DND-41 (cell line): Measurements from ENCODE around the gene TRIM9.
"Not testable (repeated sequence)": the region's sequence is repeated elsewhere in the genome, so short reads cannot be mapped to it uniquely, and the experiment has no call there.

Source experiments
- ATAC-seq: fragments of 200-7000 bp; cut with Tn5 transposase; 3 replicates; pipeline ENCODE4 v1.9.1; 2021; ENCODE audit warnings: low read depth; ENCODE audit not compliant: insufficient read depth
- DNase-seq: peaks from one replicate; pipeline ENCODE4 v3.0.0-alpha.2; 2020
- H2AFZ ChIP-seq: 2 replicates; pipeline ENCODE4 v1.6.0; 2012; ENCODE audit warnings: low read depth, low read length
- H3K27ac ChIP-seq: 2 replicates; pipeline ENCODE4 v1.5.1; 2012; ENCODE audit warnings: low read length, inconsistent platforms
- H3K27me3 ChIP-seq: fragments of 200-600 bp; sonication (generic); 2 replicates; pipeline ENCODE4 v1.6.0; 2012; ENCODE audit warnings: low read length, mild to moderate bottlenecking, inconsistent platforms; ENCODE audit not compliant: insufficient read depth, poor library complexity
- H3K36me3 ChIP-seq: 2 replicates; pipeline ENCODE4 v1.5.1; 2012; ENCODE audit warnings: low read length, inconsistent platforms; ENCODE audit not compliant: insufficient read depth
- H3K4me1 ChIP-seq: 2 replicates; pipeline ENCODE4 v1.5.1; 2012; ENCODE audit warnings: mild to moderate bottlenecking, low read length; ENCODE audit not compliant: insufficient read depth
- H3K4me2 ChIP-seq: 2 replicates; pipeline ENCODE4 v1.6.0; 2012; ENCODE audit warnings: mild to moderate bottlenecking, moderate library complexity, low read length, inconsistent platforms; ENCODE audit not compliant: insufficient read depth
- H3K4me3 ChIP-seq, 2 experiments: fragments of 200-600 bp in 1 of 2; shearing (Covaris generic) in 1 of 2; 2 replicates each; pipeline ENCODE4 v1.5.1; 2012 to 2016; ENCODE audit warnings: inconsistent platforms in 2 of 2, low read length in 2 of 2, mild to moderate bottlenecking in 2 of 2, low read depth in 1 of 2, moderate library complexity in 1 of 2
- H3K79me2 ChIP-seq: 2 replicates; pipeline ENCODE4 v1.6.0; 2012; ENCODE audit warnings: low read length, inconsistent platforms; ENCODE audit not compliant: insufficient read depth
- H3K9ac ChIP-seq: 2 replicates; pipeline ENCODE4 v1.6.0; 2012; ENCODE audit warnings: low read depth, mild to moderate bottlenecking, inconsistent platforms, low read length, moderate library complexity
- H3K9me3 ChIP-seq: 2 replicates; pipeline ENCODE4 v1.5.1; 2012; ENCODE audit warnings: low read length, moderate library complexity, mild to moderate bottlenecking, inconsistent platforms; ENCODE audit not compliant: insufficient read depth, severe bottlenecking
- H4K20me1 ChIP-seq: 2 replicates; pipeline ENCODE4 v1.6.0; 2012; ENCODE audit warnings: low read length; ENCODE audit not compliant: insufficient read depth
- EZH2 ChIP-seq: IDR thresholded peaks from 3 replicates; pipeline ENCODE4 v1.6.1; 2012; ENCODE audit warnings: borderline replicate concordance, low read depth, mild to moderate bottlenecking, moderate library complexity, low read length, inconsistent platforms; ENCODE audit not compliant: severe bottlenecking
- TF ChIP-seq, protein P1 (sequence below): IDR thresholded peaks from 2 replicates; pipeline ENCODE4 v1.5.1; 2012; ENCODE audit warnings: borderline replicate concordance, low read length, moderate library complexity, mild to moderate bottlenecking; ENCODE audit not compliant: poor library complexity, severe bottlenecking; ENCODE audit errors: extremely low read depth

TRIM9 gene

DNA sequence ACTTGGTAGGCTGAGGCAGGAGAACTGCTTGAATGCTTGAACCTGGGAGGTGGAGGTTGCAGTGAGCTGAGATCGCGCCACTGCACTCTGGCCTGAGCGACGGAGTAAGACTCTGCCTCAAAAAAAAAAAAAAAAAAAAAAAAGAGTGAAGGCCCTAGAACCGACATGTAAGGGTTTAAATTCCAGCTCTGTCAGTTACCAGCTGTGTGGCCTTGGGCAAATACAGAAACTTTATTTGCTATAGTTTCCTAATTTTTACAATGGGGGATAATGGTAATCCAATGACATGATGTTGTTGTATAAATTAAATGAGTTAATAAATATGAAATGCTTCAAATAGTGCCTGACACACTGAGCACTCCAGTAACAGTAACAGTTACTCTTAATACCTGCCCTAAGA is 131.0 kb downstream of the TRIM9 start:
- TF ChIP-seq EZH2: no peak
- TF ChIP-seq, protein P1, sequence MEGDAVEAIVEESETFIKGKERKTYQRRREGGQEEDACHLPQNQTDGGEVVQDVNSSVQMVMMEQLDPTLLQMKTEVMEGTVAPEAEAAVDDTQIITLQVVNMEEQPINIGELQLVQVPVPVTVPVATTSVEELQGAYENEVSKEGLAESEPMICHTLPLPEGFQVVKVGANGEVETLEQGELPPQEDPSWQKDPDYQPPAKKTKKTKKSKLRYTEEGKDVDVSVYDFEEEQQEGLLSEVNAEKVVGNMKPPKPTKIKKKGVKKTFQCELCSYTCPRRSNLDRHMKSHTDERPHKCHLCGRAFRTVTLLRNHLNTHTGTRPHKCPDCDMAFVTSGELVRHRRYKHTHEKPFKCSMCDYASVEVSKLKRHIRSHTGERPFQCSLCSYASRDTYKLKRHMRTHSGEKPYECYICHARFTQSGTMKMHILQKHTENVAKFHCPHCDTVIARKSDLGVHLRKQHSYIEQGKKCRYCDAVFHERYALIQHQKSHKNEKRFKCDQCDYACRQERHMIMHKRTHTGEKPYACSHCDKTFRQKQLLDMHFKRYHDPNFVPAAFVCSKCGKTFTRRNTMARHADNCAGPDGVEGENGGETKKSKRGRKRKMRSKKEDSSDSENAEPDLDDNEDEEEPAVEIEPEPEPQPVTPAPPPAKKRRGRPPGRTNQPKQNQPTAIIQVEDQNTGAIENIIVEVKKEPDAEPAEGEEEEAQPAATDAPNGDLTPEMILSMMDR: no peak
- Histone ChIP-seq H3K9me3 (no peaks in the 10 kb centered on the region), H3K36me3 (no peaks in the 10 kb centered on the region), H3K4me1 (no peaks in the 10 kb centered on the region), H3K4me2 (no peak overlapping the region), H4K20me1 (no peaks in the 10 kb centered on the region), H3K27ac (no peak overlapping the region), H3K9ac (no peak overlapping the region), H3K4me3 (no peak overlapping the region), H3K27me3 (no peaks in the 10 kb centered on the region), H3K79me2 (no peaks in the 10 kb centered on the region), H2AFZ (no peak overlapping the region)
- no peak for ATAC-seq
- DNase-seq: no peak

DNA sequence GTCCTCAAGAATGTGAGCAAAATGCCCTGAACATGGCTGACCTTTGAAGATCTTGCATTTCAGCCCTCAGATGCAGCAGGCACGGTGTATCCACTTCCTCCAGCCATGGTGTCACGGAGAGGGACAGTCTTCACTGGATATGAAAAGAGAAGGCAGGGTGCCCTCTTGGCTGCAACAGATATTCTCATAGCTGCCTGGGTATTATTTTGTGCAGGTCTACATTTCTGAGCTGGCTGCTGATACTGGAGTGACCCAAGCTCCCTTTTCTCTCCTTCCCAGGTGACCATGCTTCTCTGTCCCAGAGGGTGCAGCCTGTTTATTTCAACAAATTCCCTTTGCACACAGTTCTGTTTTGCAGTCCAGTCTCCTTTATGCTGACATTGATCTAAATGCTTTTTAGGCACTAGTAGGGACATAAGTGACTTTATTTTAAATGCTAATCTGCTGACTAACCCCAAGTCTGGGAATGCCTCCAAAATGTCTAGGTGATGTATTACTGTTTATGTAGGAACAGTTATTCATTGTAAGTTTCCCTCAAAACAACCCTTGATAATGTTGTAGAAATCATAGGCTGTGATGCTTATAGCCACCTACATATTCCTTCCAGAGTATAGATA is 133.2 kb downstream of the TRIM9 start:
- Histone ChIP-seq H3K4me1 (no peaks in the 10 kb centered on the region), H3K27me3 (no peaks in the 10 kb centered on the region), H3K4me3 (no peak overlapping the region), H3K36me3 (no peaks in the 10 kb centered on the region), H3K4me2 (no peak overlapping the region), H3K79me2 (no peaks in the 10 kb centered on the region), H3K9me3 (no peaks in the 10 kb centered on the region), H2AFZ (no peak overlapping the region), H4K20me1 (no peaks in the 10 kb centered on the region), H3K27ac (no peak overlapping the region), H3K9ac (no peak overlapping the region)
- ATAC-seq: no peak
- DNase-seq: no peak
- TF ChIP-seq, protein P1: no peak
- no peak for TF ChIP-seq EZH2

DNA sequence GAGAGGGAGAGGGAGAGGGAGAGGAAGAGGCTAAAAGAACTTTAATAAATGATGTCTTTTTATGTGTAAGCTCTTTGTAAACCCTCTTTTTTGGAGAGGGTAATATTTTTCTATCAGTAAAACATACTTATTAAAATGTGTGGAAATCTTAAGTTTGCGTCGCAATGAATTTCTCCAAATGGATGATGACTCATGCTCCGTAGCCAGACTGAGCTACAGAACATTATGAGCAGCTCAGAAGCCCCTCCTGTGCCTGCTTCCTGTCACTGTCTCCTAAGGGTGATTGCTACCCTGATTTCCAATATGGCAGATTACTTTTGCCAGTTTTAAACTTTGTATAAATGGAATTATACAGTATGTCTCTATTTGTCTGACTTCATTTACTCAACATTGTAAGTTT is 137.6 kb downstream of the TRIM9 start:
- Histone ChIP-seq H3K9me3 (no peaks in the 10 kb centered on the region), H3K36me3 (no peaks in the 10 kb centered on the region), H3K4me2 (no peak overlapping the region), H3K4me1 (peaks cover 7% of the 10 kb centered on the region), H3K9ac (no peak overlapping the region), H3K27me3 (no peaks in the 10 kb centered on the region), H2AFZ (no peak overlapping the region), H4K20me1 (no peaks in the 10 kb centered on the region), H3K4me3 (no peak overlapping the region), H3K79me2 (no peaks in the 10 kb centered on the region), H3K27ac (no peak overlapping the region)
- DNase-seq (no peak), ATAC-seq (no peak)
- TF ChIP-seq EZH2: no peak
- TF ChIP-seq, protein P1: no peak

DNA sequence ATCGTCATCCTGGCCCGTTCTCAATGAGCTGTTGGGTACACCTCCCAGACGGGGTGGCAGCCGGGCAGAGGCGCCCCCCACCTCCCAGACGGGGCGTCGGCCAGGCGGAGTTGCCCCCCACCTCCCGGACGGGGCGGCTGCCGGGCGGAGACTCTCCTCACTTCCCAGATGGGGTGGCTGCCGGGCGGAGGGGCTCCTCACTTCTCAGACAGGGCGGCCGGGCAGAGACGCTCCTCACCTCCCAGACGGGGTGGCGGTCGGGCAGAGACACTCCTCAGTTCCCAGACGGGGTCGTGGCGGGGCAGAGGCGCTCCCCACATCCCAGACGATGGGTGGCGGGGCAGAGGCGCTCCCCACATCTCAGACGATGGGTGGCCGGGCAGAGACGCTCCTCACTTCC is 138.5 kb downstream of the TRIM9 start:
- H3K79me2 ChIP-seq, DNase-seq, H3K36me3 ChIP-seq, H3K4me3 ChIP-seq, H3K27me3 ChIP-seq, H4K20me1 ChIP-seq, H3K4me2 ChIP-seq, H3K9me3 ChIP-seq, H3K27ac ChIP-seq, H3K9ac ChIP-seq, H3K4me1 ChIP-seq, ATAC-seq, H2AFZ ChIP-seq: not testable (repeated sequence)
